ENCODE measurements around the gene SEPTIN2.

DNA sequence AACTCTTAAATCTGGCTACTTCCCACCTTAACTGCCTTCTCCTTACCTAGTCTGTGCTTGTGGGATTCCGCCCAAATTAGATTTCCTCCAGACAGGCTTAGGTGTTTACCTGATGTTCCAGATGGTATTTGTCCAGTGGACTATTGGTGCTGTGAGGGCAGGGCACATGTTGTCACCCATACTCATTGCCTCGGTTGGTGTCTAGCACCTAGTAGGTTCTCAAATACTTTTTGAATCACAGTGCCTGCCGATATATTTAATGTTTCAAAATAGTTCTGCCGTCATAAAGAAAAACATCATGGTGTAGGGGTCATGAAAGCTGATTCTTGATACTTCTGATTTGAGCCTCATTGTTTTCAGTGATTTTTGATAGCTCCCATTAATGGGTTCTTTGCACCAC is 1.1 kb downstream of the SEPTIN2 start:
- TF ChIP-seq, protein P1, sequence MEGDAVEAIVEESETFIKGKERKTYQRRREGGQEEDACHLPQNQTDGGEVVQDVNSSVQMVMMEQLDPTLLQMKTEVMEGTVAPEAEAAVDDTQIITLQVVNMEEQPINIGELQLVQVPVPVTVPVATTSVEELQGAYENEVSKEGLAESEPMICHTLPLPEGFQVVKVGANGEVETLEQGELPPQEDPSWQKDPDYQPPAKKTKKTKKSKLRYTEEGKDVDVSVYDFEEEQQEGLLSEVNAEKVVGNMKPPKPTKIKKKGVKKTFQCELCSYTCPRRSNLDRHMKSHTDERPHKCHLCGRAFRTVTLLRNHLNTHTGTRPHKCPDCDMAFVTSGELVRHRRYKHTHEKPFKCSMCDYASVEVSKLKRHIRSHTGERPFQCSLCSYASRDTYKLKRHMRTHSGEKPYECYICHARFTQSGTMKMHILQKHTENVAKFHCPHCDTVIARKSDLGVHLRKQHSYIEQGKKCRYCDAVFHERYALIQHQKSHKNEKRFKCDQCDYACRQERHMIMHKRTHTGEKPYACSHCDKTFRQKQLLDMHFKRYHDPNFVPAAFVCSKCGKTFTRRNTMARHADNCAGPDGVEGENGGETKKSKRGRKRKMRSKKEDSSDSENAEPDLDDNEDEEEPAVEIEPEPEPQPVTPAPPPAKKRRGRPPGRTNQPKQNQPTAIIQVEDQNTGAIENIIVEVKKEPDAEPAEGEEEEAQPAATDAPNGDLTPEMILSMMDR (conservative IDR thresholded peaks at IDR 0.05; ENCODE audit: low read depth, low read length): no peak
- TF ChIP-seq EZH2 (IDR thresholded peaks at IDR 0.05; ENCODE audit: borderline replicate concordance, low read depth, low read length, poor library complexity, severe bottlenecking): no peak

Measured in A673 (cell line).